ENCODE results near the gene EIF2B2. TPM values are rescaled to one million over a fixed set of nuclear protein-coding genes. Genes with fewer than 3 reads are reported as not detected.
A peak's percentile ranks its signal among the peaks of the same experiment; 100 is the strongest.

EIF2B2 gene
- total and polyA plus RNA-seq, 2 of the 13 experiments (the other 11 are each of a cell fraction or from before 2014, with no cell fraction given), result 54.4 to 78.6 TPM

DNA sequence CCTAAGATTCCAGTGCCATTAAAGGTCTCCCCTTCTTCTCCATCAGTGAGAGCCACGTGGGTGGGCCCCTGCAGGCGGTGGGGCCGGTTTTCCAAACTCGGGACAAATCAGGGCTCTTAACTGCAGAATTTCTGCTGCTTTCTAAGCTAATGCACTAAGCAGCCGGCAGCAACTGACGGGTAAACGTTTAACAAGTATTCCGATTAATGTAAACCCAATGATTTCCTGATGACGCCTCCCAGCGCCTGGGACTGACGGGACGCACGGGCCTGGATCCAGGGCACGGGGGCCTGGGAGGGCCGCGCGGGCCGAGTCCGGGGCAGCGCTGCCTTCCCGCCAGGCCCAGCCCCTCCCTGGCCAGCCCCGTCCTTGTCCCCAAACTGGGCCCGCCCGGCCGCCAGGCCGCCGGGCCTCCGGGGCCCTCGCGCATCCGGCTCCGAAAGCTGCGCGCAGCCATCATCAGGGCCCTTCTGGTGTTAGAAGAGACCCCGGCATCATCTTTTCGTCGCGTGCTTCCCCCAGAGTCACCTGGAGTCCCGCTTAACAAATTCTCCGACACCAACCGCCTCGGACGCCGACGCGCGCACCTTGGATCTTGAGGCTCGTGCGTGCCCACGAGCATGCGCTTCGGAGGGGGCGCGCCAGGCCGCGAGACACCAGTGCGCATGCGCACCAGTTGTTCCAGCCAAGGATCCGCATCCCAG, 48.3 kb downstream of the EIF2B2 start, which contains the start of gene MLH3 (continued):
- TF ChIP-seq SYNCRIP (IDR thresholded peaks at IDR 0.05; ENCODE audit: insufficient read depth, low read depth, low read length), result no peak
- TF ChIP-seq NAIF1 (CRISPR knock-in tag; IDR thresholded peaks at IDR 0.05; ENCODE audit: borderline replicate concordance), result no peak
- 0 out of 2 replicates have a peak, but pooled peaks have one; percentile 30 for TF ChIP-seq ZSCAN31 (CRISPR knock-in tag; IDR thresholded peaks at IDR 0.05; ENCODE audit: low read depth)
- TF ChIP-seq ASH2L (IDR thresholded peaks at IDR 0.05; ENCODE audit: insufficient read length, low read depth, low read length), result peak; percentile 92
- TF ChIP-seq SALL1 (CRISPR knock-in tag; IDR thresholded peaks at IDR 0.05), result peak; percentile 89
- no peak for TF ChIP-seq SOX6 (IDR thresholded peaks at IDR 0.05)
- TF ChIP-seq SOX6 (CRISPR knock-in tag; IDR thresholded peaks at IDR 0.05), result no peak
- no peak for TF ChIP-seq ZNF256 (CRISPR knock-in tag; conservative IDR thresholded peaks at IDR 0.05)
- TF ChIP-seq, protein P1, sequence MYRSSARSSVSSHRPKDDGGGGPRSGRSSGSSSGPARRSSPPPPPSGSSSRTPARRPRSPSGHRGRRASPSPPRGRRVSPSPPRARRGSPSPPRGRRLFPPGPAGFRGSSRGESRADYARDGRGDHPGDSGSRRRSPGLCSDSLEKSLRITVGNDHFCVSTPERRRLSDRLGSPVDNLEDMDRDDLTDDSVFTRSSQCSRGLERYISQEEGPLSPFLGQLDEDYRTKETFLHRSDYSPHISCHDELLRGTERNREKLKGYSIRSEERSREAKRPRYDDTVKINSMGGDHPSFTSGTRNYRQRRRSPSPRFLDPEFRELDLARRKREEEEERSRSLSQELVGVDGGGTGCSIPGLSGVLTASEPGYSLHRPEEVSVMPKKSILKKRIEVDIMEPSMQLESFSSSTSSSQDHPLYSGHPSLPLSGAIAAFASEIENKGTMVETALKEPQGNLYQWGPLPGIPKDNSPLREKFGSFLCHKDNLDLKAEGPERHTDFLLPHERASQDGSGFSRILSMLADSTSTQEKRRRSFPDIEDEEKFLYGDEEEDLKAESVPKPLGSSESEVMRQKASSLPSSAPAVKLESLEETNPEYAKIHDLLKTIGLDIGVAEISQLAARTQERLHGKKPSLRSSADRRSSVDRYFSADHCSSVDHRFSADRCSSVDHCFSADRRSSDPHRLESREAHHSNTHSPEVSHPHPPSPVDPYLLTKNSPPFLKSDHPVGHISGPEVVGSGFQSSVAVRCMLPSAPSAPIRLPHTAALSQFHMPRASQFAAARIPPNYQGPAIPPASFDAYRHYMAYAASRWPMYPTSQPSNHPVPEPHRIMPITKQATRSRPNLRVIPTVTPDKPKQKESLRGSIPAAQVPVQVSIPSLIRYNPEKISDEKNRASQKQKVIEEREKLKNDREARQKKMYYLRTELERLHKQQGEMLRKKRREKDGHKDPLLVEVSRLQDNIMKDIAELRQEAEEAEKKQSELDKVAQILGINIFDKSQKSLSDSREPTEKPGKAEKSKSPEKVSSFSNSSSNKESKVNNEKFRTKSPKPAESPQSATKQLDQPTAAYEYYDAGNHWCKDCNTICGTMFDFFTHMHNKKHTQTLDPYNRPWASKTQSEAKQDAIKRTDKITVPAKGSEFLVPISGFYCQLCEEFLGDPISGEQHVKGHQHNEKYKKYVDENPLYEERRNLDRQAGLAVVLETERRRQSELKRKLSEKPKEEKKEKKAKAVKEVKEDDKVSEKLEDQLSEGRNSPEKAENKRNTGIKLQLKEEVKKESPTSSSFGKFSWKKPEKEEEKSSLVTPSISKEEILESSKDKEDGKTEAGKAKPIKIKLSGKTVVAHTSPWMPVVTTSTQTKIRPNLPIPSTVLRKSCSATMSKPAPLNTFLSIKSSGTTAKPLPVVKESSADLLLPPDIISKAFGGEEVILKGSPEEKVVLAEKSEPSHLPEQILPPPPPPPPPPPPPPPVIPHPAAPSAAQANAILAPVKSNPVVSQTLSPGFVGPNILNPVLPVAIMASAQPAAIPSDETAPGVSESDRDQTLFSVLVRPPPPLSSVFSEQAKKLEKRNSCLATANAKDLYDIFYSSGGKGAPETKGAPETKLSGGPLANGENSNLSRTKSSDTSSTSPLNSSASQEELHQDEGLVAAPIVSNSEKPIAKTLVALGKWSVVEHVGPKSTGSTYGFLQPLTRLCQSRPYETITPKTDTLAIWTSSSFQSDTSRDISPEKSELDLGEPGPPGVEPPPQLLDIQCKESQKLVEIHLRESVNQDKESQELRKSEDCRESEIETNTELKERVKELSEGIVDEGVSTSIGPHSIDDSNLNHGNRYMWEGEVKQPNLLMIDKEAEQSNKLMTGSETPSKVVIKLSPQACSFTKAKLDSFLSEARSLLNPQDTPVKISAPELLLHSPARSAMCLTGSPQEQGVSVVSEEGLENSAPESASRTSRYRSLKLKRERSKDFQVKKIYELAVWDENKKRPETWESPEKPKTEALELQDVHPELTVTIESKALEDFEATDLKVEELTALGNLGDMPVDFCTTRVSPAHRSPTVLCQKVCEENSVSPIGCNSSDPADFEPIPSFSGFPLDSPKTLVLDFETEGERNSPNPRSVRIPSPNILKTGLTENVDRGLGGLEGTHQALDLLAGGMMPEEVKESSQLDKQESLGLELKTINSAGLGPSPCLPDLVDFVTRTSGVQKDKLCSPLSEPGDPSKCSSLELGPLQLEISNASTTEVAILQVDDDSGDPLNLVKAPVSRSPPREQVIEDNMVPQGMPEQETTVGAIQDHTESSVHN (CRISPR knock-in tag; IDR thresholded peaks at IDR 0.05), result no peak
- TF ChIP-seq ZNF20 (CRISPR knock-in tag; IDR thresholded peaks at IDR 0.05), result no peak
- TF ChIP-seq, protein P2, sequence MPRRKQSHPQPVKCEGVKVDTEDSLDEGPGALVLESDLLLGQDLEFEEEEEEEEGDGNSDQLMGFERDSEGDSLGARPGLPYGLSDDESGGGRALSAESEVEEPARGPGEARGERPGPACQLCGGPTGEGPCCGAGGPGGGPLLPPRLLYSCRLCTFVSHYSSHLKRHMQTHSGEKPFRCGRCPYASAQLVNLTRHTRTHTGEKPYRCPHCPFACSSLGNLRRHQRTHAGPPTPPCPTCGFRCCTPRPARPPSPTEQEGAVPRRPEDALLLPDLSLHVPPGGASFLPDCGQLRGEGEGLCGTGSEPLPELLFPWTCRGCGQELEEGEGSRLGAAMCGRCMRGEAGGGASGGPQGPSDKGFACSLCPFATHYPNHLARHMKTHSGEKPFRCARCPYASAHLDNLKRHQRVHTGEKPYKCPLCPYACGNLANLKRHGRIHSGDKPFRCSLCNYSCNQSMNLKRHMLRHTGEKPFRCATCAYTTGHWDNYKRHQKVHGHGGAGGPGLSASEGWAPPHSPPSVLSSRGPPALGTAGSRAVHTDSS (CRISPR knock-in tag; conservative IDR thresholded peaks at IDR 0.05), result no peak
- TF ChIP-seq, protein P3, sequence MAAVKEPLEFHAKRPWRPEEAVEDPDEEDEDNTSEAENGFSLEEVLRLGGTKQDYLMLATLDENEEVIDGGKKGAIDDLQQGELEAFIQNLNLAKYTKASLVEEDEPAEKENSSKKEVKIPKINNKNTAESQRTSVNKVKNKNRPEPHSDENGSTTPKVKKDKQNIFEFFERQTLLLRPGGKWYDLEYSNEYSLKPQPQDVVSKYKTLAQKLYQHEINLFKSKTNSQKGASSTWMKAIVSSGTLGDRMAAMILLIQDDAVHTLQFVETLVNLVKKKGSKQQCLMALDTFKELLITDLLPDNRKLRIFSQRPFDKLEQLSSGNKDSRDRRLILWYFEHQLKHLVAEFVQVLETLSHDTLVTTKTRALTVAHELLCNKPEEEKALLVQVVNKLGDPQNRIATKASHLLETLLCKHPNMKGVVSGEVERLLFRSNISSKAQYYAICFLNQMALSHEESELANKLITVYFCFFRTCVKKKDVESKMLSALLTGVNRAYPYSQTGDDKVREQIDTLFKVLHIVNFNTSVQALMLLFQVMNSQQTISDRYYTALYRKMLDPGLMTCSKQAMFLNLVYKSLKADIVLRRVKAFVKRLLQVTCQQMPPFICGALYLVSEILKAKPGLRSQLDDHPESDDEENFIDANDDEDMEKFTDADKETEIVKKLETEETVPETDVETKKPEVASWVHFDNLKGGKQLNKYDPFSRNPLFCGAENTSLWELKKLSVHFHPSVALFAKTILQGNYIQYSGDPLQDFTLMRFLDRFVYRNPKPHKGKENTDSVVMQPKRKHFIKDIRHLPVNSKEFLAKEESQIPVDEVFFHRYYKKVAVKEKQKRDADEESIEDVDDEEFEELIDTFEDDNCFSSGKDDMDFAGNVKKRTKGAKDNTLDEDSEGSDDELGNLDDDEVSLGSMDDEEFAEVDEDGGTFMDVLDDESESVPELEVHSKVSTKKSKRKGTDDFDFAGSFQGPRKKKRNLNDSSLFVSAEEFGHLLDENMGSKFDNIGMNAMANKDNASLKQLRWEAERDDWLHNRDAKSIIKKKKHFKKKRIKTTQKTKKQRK (IDR thresholded peaks at IDR 0.05; ENCODE audit: low read length), result no peak
- TF ChIP-seq ZBTB20 (CRISPR knock-in tag; IDR thresholded peaks at IDR 0.05; ENCODE audit: borderline replicate concordance, low read depth), result no peak; the same call in 1 of the 2 replicates
- TF ChIP-seq, protein P4, sequence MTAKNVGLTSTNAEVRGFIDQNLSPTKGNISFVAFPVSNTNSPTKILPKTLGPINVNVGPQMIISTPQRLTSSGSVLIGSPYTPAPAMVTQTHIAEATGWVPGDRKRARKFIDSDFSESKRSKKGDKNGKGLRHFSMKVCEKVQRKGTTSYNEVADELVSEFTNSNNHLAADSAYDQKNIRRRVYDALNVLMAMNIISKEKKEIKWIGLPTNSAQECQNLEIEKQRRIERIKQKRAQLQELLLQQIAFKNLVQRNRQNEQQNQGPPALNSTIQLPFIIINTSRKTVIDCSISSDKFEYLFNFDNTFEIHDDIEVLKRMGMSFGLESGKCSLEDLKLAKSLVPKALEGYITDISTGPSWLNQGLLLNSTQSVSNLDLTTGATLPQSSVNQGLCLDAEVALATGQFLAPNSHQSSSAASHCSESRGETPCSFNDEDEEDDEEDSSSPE (CRISPR knock-in tag; IDR thresholded peaks at IDR 0.05), result peak; percentile 88

Measured in HepG2 (cell line).